HPDE6-E6E7 (cell line): ENCODE results near the gene RHCE.
"Not testable (repeated sequence)": the region's sequence is repeated elsewhere in the genome, so short reads cannot be mapped to it uniquely, and the experiment has no call there.

Experiments
- DNase-seq: peaks from one replicate; pipeline ENCODE4 v3.0.0; 2011; ENCODE audit warnings: missing footprints; ENCODE audit errors: extremely low spot score

RHCE gene

GRCh38 chr1:25420715-25421114 lies at the start of gene RHCE:
Gene RHCE (minus strand): TSS chr1:25420825. CDS start chr1:25420786, 39 bp downstream.
- DNase-seq = not testable (repeated sequence)

GRCh38 chr1:25469177-25469576 lies 48.6 kb upstream of the RHCE start:
- peak; percentile 43 for DNase-seq

DNA sequence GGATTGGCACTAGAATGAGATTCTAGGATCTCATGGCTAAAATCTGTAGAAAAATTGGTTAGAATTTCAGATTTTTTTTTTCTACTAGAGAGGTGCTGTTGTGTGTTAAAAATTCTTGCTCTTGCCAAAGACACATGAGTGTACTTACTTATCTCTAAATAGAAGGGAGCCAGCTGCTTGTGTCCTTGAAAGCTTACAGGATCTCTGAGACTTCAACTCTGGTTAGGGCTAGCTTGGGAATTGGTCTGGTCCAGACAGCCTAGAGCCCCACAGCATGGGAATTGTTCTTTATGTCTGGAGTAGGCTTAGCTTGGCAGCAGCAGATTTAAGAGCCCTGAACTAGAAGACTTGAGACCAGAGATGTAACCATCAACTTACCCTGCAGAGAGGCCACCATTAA lies 47.4 kb upstream of the RHCE start:
- no peak for DNase-seq

DNA sequence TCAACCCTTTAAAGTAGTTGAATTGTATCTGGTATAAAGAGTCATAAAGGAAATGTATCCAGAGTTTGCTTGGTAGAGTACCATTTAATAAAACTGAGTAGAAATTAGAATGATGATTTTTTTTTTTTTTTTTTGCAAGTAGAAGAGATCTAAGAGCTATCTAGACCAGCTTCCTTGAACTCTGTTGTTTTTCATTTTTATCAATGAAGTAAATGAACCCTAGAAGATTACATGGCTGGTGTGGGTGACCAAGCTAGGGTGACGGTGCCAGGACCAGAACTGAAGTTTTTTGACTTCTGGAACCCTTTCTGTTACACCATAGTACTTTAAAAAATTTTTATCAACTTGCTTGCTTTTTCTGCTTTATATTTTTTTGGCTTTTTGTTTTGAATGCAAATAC lies 47.0 kb upstream of the RHCE start:
- no peak for DNase-seq

DNA sequence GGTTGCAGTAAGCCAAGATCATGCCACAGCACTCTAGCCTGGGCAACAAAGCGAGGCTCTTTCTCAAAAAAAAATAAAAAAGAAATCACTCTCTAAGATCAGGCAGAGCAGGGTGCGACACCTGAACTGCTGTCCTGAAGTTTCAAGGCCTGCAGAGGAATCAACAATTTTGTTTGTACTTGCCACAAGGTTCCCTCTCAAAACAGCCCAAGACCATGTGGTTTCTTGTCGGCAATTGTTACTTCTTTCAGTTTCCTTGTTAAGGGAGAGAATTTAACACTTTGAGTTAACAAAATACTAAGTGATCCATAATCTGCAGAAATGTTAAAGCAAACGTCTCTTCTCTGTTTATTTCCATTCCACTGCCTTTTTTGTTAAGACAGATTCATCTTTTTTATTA lies 46.6 kb upstream of the RHCE start:
- DNase-seq = no peak

DNA sequence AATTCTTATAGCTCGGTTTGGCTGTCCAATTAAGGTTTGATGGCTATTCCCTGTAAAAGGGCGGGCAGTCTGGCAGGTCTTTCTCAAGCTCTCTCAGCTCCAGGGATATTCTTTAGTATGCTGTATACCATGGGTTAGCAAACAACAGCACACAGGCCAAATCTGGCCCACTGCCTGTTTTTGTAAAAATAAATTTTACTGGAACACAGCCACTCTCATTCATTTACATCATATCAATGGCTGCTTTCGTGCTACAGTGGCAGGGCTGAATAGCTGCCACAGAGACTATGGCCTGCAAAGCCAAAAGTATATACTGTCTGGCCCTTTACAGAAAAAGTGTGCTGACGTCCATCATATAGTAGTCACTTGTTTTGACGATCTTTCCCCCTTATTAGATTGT lies 42.1 kb upstream of the RHCE start:
- DNase-seq = no peak

DNA sequence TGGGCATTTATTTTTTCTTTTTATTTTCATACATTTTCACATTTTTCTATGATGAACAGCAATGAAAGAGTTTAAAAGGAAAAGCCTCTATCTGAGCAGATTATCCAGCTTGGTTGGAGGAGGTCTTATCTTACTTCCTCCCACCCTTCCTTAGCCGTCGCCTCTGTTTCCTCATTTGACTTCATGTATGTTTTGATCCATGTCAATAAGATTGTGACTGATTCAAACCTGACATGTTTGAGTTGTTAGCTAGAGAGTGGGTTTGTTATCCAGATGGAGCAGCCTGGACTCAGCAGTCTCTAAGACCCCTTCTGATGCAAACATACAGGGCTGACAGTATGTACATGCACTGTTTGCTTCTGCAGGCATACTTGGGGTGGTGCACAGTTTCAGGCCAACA lies 41.2 kb upstream of the RHCE start:
- no peak for DNase-seq

GRCh38 chr1:25460816-25461215 lies 40.2 kb upstream of the RHCE start:
- not testable (repeated sequence) for DNase-seq

- DNase-seq = no peak
Measured at GRCh38 chr1:25460020-25460419, 39.4 kb upstream of the RHCE start.

DNA sequence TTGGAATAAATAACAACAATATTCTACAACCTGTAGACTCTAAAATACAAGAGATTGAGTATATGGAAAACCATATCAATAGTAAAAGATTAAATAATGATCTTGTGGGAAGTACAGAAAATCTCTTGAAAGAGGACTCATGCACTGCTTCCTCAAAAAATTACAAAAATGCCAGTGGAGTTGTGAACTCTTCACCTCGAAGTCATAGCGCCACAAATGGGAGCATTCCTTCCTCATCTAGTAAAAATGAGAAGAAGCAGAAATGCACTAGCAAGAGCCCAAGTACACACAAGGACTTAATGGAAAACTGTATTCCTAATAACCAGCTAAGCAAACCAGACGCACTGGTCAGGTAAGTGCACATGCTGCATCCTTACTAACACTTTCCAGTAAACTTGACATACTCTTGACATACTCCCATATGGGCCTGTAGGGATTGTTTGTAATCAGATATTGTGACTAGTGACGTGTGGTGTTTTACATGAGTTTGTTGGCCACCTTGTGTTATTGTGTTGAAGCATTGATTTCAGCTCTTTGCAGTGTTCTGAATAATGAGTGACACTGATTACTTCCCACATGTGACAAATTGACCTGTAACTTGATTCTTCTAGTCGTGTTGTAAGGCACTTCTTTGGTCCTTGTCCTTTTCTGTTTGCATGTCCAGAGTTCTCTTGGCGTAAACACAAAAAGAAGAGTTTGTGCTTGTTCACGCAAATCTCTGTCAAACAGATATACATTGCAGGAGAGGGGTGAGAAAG lies 38.1 kb upstream of the RHCE start:
- no peak for DNase-seq

DNA sequence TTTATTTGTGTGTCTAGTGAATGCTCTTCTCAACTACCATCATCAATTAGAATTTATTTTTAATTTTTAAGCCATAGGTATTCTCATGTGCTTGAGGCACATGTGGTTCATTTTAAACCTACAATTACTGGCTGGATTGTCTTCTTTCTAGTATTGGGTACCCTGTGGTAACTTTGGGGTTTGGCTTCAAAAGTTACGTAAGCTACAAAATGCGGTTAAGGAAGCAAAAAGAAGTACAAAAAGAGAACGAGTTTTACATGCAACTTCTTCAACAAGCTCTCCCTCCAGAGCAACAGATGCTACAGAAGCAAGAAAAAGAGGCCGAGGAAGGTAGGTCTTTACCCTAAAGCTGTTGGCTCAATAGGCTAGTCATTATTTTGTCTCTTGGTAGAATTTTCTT lies 35.9 kb upstream of the RHCE start:
- no peak for DNase-seq

DNA sequence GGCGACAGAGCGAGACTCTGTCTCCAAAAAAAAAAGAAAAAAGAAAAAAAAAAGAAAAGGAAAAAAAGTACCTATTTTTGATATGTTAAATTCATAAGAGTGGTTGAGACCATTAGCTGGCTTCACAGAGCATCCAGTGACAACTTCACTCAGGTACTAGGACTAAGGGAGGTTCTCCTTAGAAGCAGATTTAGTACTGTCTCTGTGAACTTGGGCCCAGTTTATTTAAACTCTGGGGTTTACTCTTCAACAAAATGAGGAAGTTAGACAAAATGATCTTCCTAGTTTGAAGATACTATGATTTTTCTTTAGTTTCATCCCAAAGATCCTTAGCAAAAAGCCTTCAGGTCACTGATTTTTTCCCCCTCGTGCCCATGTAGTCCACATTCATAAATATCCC lies 31.3 kb upstream of the RHCE start:
- DNase-seq = no peak

- no peak for DNase-seq
Measured at GRCh38 chr1:25450891-25451290, 30.3 kb upstream of the RHCE start.

DNA sequence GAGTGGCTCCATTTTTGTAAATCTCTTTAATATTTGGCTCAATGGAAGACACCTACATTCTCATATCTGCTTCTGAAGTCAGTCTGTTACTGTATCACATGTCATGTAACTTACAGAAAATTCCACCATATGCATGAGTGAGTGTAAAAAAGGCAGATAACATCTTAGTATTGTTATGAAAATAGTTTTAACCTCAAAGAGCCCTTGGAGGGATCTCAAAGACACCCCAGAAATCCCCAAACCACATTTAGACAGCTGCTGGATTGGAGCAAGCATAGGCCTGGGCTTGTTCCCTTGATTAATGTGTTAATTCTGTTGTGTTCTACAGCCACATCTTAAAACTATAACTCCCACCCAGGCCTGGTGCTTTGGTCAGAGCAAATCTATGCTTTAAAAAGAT lies 26.9 kb upstream of the RHCE start:
- DNase-seq = no peak

- DNase-seq = no peak
Measured at GRCh38 chr1:25445993-25446538, 25.4 kb upstream of the RHCE start.

DNA sequence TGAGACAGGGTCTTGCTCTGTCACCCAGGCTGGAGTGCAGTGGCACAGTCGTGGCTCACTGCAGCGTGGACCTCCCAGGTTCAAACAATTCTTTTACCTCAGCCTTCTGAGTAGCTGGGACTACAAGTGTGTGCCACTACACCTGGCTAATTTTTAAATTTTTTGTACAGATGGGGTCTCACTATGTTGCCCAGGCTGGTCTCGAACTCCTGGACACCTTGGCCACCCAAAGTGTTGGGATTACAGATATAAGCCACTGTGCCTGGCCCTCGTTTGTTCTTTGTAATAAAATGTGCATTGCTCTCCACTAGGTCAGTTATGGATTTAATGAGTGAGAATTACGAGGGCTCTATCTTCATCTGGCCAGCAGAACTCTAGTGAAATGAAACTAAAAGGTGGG lies 24.0 kb upstream of the RHCE start:
- not testable (repeated sequence) for DNase-seq

- no peak for DNase-seq
Measured at GRCh38 chr1:25443030-25443699, 22.5 kb upstream of the RHCE start.

DNA sequence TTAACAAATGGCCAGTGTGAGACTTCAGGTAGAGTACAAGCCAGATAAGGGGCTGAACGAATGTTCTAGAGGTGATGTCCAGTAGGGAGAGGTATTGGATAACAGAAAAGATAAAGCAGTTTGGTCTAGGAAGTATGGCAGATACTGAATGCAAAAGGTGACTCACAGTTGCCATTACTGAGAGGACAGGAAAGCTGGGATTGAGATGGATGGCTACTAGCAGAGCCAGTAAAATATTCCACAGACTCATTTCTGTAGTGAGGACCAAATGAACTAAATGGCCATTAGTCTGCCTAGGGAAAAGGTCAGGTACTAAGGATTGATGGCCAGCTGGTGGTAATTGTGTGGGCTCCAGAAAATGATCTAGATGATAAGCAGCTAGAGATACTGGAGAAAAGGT lies 21.6 kb upstream of the RHCE start:
- no peak for DNase-seq

- no peak for DNase-seq
Measured at GRCh38 chr1:25439287-25439686, 18.7 kb upstream of the RHCE start.

DNA sequence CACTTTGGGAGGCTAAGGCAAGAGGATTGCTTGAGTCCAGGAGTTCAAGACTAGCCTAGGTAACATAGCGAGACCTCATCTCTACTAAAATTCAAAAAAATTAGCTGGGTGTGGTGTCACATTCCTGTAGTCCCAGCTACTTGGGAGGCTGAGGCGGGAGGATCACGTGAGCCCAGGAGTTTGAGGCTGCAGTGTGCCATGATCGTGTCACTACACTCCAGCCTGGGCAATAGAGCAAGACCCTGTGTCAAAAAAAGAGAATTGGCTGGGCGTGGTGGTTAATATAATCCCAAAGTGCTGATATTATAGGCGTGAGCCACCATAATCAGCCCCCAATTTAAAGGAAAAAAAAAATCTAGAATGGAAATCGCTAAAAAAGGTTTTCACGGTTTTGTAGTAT lies 17.0 kb upstream of the RHCE start:
- DNase-seq = no peak

GRCh38 chr1:25435397-25436108 lies 14.9 kb upstream of the RHCE start:
- no peak for DNase-seq

DNA sequence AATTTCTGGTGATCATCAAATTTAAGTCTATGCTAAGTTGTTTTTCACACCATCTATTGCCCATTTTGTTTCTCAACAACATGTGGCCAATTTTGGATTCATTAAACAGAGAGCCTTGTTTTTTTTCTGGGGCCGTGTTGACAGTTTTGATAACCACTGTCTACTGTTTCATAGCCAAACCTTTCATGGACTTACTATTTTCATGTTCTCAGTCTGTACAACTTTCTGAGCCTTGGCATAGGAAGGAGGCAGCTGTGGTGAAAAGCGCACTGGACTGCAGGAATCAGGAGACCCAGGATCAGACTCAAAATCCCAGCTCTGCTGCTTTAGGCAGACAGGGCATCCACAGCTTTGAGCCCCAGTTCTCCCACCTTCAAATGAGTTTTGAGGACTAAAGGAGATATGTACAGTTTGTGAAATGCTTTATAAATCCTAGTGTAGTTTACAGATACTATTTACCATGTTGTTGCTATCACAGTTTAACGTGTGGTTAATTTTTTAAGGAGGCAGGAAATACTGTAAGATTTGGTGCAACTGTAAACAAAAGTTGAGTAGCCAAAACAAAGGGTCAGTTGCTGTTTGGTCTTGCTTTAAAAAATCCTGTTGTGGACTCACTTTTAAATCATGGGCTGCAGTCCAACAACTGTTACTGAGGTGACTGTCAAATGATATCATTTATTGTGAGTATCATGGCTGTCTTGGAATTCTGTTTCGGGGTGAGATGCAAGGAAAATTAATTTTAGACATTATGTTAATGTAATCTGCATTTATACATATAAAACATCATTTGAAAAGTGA lies 13.0 kb upstream of the RHCE start:
- no peak for DNase-seq
